HG02938 (cell line): Measurements from ENCODE around the gene CPEB3.

ENCODE experiments used
- ATAC-seq: cut with Tn5 transposase; IDR thresholded peaks from one replicate; pipeline ENCODE4 v1.9.1; 2021; ENCODE audit warnings: mild to moderate bottlenecking, moderate library complexity; ENCODE audit not compliant: unreplicated experiment

Gene CPEB3

DNA sequence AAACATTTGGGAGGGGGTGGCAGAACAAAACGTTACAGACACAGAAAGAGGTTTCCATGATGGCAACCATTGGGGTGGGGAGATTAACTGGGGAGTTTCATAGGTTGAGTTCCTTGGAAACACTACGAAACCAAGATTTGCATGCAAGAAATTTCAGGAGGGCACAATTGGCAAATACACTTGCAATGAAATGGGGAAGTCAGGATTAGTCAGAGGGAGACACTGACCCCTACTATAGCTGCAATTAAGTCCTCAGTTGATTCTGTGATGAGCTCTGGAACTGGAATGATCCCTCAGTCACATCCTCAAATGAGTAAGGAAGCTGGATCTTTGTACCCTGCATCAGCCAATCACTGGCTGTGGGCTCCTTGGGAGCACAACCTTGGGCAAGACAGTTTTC, 22.1 kb downstream of the CPEB3 start:
- ATAC-seq = no peak

DNA sequence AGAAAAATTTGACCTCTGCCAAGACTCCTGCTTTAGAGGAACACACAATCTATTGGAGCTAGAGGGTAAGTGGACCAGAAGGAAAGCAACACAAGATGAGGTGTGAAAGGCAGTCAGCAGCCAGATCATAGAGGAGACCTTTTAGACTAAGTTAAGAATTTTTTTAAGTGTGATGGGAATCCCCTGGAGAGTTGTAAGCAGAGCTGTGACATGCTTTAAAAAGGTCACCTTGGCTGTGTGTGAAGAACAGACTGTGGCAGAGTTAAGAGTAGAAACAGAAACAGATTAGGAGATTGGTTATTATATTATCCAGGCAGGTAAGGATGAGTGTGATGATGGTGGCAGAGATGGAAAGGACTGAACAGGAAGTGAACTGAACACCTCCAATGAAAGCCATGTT, 23.5 kb downstream of the CPEB3 start:
- ATAC-seq = no peak

- ATAC-seq = no peak
Observed at GRCh38 chr10:92265687-92266258, 25.1 kb downstream of the CPEB3 start.

DNA sequence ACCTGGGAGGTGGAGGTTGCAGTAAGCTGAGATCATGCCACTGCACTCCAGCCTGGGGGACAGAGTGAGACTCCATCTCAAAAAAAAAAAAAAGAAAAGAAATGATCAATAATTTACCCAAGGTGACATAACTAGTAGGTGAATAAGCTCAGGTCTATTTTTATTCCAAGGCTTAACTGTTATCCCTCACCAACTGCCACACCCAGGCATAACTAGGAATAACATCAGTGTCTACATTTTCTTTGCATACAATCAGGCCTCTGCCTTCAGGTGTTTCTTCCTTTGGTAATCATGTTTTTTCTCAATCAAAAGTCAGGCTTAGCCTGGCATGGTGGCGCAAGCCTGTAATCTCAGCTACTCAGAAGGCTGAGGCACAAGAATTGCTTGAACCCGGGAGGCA, 26.6 kb downstream of the CPEB3 start:
- ATAC-seq = no peak

- ATAC-seq = no peak
Observed at GRCh38 chr10:92263396-92263795, 27.5 kb downstream of the CPEB3 start.

DNA sequence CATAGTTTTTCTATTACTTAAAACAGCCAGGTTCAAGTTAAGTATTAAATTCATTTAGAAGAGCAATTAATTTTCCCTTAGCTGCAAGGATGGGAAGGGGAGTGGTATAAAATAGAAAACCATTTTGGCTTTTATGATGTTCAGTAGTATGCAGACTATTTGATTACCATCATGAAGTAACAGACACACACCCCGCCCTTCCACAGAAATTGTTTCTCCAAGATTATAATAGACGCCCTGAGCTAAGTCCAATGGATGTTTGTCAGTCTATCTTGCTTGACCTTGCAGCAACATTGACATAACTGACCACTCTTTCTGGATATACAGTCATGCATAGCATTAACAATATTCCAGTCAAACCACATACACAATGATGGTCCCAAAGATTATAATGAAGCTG, 42.3 kb downstream of the CPEB3 start:
- no peak for ATAC-seq

DNA sequence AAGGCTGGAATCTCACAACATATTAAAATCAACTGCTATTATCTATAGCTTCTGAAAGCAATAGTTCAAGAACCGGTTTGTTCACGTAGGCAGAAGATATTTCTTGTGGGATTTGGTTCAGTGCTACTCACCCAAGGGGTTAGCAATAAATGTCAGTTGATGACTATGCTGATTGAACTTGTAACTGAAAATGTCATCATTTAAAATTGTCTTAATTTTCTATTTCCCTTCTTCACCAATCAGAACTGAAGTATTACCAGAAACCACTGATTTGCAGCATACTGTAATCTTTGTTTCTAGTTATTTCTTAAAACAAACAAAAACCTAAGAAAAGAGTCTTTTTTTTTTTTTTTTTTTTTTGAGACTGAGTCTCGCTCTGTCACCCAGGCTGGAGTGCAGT, 46.1 kb downstream of the CPEB3 start:
- peak; percentile 41 for ATAC-seq

DNA sequence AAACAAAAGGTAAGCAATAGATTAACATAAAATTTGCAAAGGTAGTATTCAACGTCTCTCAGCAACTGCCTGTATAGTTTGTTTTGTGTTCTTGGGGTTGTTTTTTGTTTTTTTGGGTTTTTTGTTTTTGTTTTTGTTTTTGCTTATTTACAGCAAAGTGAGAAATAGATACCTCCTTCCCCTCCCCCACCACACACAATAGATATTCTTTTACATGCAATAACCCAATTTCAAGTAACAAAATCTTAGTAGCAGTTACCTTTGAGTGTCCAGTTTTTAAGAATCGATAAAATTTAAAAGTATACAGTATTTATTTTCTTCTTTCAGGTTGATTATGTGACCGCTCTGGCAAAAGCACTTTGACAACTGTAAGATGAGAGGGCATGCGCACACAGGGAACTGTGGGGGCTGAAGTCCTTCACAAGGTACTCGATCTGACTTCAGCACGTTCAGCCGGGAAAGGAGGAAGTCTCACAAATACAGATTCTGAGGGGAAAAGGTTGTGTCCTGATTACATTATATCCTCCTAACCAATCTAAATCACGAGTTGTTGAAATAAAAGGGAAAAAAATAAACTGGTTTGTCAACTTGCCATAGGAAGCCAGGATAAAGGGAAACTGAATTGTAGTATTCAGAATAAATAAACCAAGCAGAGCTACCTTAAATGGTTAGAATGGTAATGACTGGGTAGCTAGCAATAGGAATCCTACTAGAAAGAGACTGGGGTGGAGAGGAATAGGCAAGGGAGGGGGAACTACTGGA, 47.8 kb downstream of the CPEB3 start:
- ATAC-seq = no peak

- ATAC-seq = no peak
Observed at GRCh38 chr10:92242380-92242779, 48.5 kb downstream of the CPEB3 start.

DNA sequence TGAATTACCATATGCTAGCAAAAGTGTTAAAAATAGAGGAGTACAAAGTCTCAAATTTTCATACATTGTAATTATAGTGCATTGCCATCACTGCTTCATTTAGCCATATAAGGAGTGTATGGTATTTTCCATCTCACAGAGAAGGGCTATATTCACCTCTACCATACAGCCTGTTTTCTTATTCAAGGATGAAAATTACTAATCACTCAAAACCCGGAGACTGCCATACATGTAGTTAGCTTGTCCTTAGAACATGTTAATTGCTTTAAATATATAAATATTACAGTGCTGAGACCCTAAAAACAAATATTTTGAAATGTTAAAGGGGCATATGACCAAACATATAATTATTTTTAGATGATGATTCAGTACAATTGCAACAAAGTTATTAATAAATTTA, 49.4 kb downstream of the CPEB3 start:
- no peak for ATAC-seq

GRCh38 chr10:92241158-92241500, 49.7 kb downstream of the CPEB3 start:
- no peak for ATAC-seq

DNA sequence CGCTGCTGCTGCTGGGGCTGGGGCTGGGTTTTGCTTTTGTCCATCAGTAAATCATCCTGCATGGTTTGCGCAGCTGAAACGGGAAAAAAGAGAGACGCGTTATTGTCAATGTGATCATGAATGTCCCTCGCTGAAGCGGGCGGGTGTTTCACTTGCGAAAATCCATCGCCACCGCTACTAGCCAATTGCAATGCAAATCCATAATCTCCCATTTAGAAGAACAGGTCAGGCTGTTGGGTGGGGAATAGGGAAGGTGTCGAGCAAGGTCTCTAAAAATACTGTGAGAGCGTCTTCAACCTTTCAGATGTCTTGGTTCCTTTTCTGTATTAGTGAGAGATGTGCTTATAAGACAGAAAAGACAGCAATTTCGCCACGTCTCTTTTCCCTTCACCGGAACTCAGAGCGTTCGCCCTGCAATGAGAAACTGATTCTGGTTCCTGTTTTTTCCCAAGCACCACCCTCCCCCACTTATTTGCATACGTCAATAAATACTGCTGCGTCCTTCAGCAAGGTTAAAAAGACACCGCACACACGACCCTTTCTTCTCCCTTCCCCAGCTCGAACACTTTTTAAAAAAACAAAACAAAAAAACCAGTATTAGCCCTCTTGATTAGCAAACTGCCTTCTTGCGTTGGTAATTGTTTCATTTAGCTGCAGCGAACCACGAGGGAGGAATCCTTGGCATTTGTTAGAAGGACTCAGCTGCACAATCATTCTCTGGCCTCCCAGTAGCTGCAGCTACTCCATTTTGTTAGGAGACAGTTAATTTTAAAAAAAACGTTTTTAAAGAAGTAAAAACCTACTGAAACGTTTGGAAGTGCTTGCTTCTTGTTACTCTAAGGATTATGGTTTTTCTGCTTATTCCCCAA, 50.4 kb downstream of the CPEB3 start:
- peak; percentile 55 for ATAC-seq

DNA sequence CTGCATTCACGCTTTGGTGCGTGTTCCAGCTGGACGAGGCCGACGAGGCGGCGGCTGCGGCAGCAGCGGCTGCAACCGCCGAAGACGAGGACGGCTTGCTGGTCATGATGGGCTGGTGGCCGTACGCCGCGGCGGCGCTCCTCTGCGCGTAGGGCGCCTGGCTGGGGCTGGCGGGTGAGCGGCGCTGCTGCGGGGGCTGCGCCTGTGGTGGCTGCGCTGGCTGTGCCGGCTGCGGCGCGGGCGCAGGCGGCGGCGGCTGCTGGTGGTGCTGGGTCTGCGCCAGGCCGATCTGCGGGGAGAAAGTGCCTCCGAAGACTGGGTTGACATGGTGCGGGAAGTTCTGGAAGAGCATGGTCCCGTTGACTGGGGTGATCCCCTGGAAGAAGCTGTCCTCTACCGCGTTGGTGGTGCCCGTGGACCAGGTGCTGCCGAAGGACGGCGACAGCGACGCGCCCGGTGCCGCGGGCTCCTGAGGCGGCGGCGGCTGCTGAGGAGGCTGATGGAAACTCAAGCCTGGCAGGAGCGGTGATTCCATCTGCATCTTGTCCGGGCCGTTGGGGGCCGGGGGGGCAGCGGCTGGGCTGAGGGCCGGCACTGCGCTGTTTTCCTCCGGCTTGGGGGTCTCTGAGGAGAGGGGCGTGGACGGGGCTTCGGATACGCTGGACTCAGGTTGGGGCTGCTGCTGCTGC, 51.1 kb downstream of the CPEB3 start:
- ATAC-seq = peak; percentile 33

DNA sequence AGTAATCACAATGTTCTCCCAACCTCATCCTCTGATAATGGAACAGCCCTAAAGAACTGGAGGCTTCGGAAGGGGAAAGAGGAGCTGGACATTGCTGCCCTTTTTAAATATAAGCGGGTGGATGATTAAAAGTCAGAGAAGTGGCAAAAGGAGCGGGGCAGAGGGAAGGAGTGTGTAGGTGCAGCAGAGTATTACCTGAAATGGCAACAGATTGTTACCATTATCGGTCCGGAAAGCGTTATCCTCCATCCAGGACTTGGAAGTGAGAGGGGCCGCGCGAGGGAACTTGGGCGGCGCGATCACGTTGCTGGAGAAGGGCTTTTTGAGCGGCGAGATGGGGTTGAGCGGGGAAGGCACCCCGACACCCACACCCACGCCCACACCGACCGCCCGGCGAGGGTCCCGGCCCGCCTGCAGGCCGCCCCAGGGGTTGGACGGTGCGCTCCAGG, 51.7 kb downstream of the CPEB3 start:
- ATAC-seq = no peak

DNA sequence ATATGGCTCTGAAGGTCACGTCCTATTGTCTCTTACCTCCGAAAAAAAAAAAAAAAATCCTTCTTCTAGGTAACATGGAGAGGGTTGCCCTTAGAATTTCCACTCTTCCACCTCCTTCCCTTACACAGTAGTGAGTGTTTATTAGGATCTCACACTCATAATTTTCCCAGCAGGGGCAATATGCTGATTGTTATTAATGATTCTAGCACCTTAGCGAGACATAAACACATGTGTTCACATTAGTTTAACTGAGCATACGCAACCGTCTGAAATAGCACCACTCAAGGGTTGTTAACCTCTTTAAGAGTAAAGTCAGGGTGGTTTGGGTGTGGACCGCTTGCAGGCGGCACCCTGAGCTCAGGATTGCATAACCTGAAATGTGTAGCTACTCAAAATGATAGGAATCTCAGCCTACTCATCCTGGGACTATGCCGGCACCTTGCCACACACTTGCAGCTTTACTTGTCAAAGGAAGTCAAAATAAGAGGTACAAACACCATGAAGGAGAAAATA, 52.2 kb downstream of the CPEB3 start:
- ATAC-seq = no peak

GRCh38 chr10:92238054-92238585, 52.8 kb downstream of the CPEB3 start:
- ATAC-seq = no peak

- ATAC-seq = no peak
Observed at GRCh38 chr10:92231196-92231595, 59.7 kb downstream of the CPEB3 start.

GRCh38 chr10:92222603-92223262, 68.1 kb downstream of the CPEB3 start:
- ATAC-seq = no peak

DNA sequence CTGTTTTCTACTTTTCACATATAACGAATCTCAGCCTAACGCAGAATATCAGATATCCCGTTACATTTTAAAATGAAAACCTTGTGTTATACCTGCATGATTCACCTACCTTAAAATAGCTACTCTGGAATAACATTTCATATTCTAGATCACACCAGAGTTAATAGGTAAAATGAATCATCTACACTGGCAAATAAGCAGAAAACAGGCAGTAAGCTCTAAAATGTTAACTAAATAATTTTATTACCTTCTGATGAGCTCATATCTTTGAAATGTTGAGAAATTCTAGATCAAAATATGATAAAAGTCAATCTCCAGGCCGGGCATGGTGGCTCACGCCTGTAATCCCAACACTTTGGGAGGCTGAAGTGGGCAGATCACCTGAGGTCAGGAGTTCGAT, 71.3 kb downstream of the CPEB3 start:
- no peak for ATAC-seq

DNA sequence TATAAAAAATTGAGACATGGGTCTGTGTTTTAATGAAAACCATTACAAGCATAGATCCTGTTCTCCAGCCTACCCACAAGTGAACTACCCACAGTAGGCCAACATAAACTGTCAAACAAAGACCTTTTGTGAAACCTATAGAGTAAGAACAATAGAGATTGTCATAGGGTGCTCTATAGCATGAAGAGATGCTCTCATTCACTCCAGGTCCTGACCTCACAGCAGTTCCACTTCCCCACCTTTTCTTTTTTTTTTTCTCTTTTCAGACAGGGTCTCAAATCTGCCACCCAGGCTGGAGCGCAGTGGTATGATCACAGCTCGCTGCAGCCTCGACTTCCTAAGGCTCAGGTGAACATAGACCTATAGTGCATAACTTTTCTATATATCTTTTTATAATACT, 72.3 kb downstream of the CPEB3 start:
- no peak for ATAC-seq
